ENCODE measurements around the gene ZNF765. TPM values are rescaled to one million over a fixed set of nuclear protein-coding genes. Genes with fewer than 3 reads are reported as not detected.

The ZNF765 gene
- total and polyA plus RNA-seq, 2 donors (not counting 1 experiment from before 2014, with no cell fraction given), result 5.3 to 24.0 TPM

DNA sequence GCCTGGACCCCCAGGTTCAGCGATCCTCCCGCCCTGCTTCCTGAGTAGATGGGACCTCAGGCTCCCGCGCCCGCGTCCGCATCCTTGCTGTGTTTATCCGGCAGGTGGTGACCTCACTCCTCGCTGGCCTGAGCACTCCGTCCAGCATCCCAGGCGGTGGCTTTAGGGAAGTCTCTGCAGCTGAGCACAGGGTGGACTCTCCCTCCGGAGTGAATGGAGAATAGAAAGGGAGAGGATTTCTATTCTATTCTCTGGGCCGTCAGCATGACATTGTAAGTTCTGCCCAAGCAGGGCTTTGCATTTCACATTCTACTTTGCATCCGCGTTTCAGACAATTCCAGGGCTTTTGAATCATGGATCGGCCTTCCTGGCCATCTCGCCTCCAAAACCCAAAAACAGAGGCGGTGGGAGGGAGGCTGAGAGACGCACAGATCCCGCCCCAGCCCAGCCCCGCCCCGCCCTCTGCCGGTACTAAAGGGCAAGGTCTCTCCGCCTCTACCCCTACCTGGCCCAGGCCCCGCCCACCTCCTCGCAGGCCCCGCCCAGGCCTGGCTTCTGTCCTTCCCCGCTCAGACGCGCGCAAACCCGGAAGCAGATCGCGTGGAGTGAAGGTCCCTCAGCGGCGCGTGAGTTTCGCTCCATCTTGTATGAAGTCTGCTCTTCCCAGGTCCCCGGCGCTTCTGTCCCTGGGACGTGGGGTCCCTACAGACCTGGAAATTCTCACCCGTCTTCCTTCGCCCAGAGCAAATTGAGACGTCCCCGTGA, 29.6 kb upstream of the ZNF765 start, which contains the start of gene ZNF525:
Gene ZNF525 (plus strand): TSS at position 572 of the 765 bp plus-strand sequence. CDS start 6,577 bp downstream, outside the sequence.
- DNase-seq (peak; percentile 97), ATAC-seq (ENCODE audit: low read depth) (peak; percentile 100)
- H3K9ac ChIP-seq (ENCODE audit: low read length), result peak within 1 kb of the TSS; percentile 89
- no peaks in the 10 kb centered on the region for H3K9me3 Mint-ChIP-seq (ENCODE audit: insufficient read depth)
- H3K27ac Mint-ChIP-seq, result peak within 1 kb of the TSS; percentile 94
- peak within 1 kb of the TSS; percentile 79 to 99 (median 90) for H3K4me3 ChIP-seq (ENCODE audit: control extremely low read depth in 1 of 5, extremely low read depth in 1 of 5, insufficient read depth in 1 of 5, low read depth in 2 of 5, low read length in 4 of 5)
- H3K27ac ChIP-seq (ENCODE audit: low read length in 2 of 2), result peak within 1 kb of the TSS; percentile 66 to 91
- H2AFZ ChIP-seq (ENCODE audit: insufficient read depth, low read depth, low read length, poor library complexity, severe bottlenecking), result peak within 1 kb of the TSS; percentile 93
- 6% methylated on average over 40 of the region's 45 CpGs for WGBS (ENCODE audit: insufficient coverage)
- POLR2A ChIA-PET, result no interaction called here
- peaks cover 9 to 11% of the 10 kb centered on the region in 2 donors for H3K4me1 ChIP-seq (ENCODE audit: control insufficient read depth in 2 of 2, insufficient read depth in 2 of 2, low read length in 2 of 2)
- H3K27me3 ChIP-seq (replicated peaks in 1 of 4; ENCODE audit: control extremely low read depth in 1 of 4, control insufficient read depth in 3 of 4, insufficient read depth in 4 of 4, low read length in 3 of 4), result no peaks in the 10 kb centered on the region
- peaks cover 0 to 18% (median 1%) of the 10 kb centered on the region in 3 donors for H3K9me3 ChIP-seq (ENCODE audit: control extremely low read depth in 1 of 3, control insufficient read depth in 2 of 3, insufficient read depth in 1 of 3, low read length in 2 of 3)
- H3K4me2 ChIP-seq (replicated peaks; ENCODE audit: low read depth, low read length, poor library complexity, severe bottlenecking), result peak within 1 kb of the TSS; percentile 95
- CTCF ChIA-PET, result interaction anchor here (0.6 to 1.9 kb wide), 3 partner anchors 170 to 1282 kb away, joined by 4 to 9 read pairs (median 5); no protein-coding TSS in a partner anchor
- TF ChIP-seq EZH2 (IDR thresholded peaks at IDR 0.05; ENCODE audit: borderline replicate concordance, insufficient read depth, low read depth, low read length, poor library complexity, severe bottlenecking), result no peak
- TF ChIP-seq, protein P1, sequence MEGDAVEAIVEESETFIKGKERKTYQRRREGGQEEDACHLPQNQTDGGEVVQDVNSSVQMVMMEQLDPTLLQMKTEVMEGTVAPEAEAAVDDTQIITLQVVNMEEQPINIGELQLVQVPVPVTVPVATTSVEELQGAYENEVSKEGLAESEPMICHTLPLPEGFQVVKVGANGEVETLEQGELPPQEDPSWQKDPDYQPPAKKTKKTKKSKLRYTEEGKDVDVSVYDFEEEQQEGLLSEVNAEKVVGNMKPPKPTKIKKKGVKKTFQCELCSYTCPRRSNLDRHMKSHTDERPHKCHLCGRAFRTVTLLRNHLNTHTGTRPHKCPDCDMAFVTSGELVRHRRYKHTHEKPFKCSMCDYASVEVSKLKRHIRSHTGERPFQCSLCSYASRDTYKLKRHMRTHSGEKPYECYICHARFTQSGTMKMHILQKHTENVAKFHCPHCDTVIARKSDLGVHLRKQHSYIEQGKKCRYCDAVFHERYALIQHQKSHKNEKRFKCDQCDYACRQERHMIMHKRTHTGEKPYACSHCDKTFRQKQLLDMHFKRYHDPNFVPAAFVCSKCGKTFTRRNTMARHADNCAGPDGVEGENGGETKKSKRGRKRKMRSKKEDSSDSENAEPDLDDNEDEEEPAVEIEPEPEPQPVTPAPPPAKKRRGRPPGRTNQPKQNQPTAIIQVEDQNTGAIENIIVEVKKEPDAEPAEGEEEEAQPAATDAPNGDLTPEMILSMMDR (IDR thresholded peaks at IDR 0.05), result peak; percentile 63
- no peaks in the 10 kb centered on the region for H3K36me3 ChIP-seq (replicated peaks in 1 of 2; ENCODE audit: control extremely low read depth in 1 of 2, control insufficient read depth in 1 of 2, extremely low read depth in 1 of 2, insufficient read depth in 2 of 2, low read length in 1 of 2)
- H3K4me1 Mint-ChIP-seq, result peaks cover 25% of the 10 kb centered on the region
- no peaks in the 10 kb centered on the region for H4K20me1 ChIP-seq (ENCODE audit: control insufficient read depth, insufficient read depth, low read length, poor library complexity, severe bottlenecking)
- no peaks in the 10 kb centered on the region for H3K27me3 Mint-ChIP-seq
- H3K79me2 ChIP-seq (ENCODE audit: control insufficient read depth, insufficient read depth, low read length), result peaks cover 33% of the 10 kb centered on the region
- peak within 1 kb of the TSS; percentile 93 for H3K4me3 Mint-ChIP-seq
- intact Hi-C loops (cut with micrococcal nuclease), result loop anchor here (1.0 to 10.0 kb wide), 8 partner anchors 30 to 764 kb away; partner anchors contain the start of genes ZNF320, ZNF761, ZNF765 and ZNF813

All from B cell (primary cell).